HG02798 (cell line): ENCODE measurements around the gene NTM.

Experiments
- ATAC-seq: cut with Tn5 transposase; IDR thresholded peaks from one replicate; pipeline ENCODE4 v1.9.1; 2021; ENCODE audit warnings: mild to moderate bottlenecking; ENCODE audit not compliant: unreplicated experiment, poor library complexity

The NTM gene

DNA sequence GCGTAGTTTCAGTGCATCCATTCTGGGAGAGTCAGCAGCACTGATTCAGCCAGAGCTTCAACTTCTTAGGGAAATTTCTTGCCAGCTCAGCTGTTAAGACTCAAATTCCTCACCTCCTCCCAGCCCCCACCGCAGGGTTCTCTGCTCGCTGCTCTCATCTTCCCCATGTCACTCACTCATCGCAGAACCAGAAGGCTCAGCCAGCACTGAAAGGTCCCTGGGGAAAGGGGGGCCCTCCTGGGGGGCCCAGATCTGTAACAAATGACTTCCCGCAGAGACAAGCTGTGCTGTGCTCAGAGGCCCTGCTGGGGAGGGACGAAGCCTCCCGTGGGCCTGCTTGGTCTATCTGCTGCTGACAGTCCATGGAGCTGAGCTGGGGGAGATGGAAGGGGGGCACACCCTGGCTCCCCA, 220.6 kb downstream of the NTM start:
- no peak for ATAC-seq

GRCh38 chr11:131592152-131592551, 221.7 kb downstream of the NTM start:
- no peak for ATAC-seq

- no peak for ATAC-seq
Measured at GRCh38 chr11:131592734-131593133, 222.3 kb downstream of the NTM start.

DNA sequence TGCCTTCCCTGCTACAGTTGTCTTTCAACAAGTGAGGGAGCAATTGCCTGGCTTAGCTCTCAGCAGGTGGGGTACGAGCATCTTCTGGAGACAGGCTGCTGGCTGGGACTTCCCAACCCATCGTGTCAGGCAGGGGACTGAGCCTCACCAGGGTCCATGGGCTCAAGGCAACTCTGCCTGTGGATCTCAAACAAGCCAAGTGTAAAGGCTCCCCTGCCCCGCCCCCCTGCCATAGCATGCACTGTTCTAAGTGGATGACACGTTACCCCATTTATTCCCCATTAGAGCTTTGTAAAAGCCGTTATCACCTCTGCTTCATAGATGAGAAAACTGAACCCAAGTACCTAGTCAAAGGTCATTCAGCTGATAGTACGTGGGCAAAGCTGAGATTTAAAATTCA, 222.9 kb downstream of the NTM start:
- ATAC-seq: no peak

- no peak for ATAC-seq
Measured at GRCh38 chr11:131595797-131596196, 225.4 kb downstream of the NTM start.

GRCh38 chr11:131597890-131598289, 227.5 kb downstream of the NTM start:
- no peak for ATAC-seq

- ATAC-seq: no peak
Measured at GRCh38 chr11:131598305-131598704, 227.9 kb downstream of the NTM start.

DNA sequence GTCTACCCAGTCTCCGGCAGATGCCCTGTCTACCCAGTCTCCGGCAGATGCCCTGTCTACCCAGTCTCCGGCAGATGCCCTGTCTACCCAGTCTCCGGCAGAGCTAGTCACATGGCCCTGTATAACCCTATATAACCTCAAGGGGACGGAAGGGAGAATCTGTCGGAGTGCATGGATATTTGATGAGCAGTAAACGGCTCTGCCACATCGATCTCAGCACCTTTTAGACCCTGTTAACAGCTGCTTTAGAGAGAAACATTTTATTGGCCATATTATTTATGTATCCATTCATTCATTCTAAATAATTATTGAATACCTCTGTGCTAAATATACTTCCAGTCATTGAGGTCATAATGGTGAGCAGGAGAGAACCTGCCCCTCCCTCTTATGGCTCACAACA, 228.9 kb downstream of the NTM start:
- no peak for ATAC-seq

GRCh38 chr11:131600628-131601027, 230.2 kb downstream of the NTM start:
- no peak for ATAC-seq

DNA sequence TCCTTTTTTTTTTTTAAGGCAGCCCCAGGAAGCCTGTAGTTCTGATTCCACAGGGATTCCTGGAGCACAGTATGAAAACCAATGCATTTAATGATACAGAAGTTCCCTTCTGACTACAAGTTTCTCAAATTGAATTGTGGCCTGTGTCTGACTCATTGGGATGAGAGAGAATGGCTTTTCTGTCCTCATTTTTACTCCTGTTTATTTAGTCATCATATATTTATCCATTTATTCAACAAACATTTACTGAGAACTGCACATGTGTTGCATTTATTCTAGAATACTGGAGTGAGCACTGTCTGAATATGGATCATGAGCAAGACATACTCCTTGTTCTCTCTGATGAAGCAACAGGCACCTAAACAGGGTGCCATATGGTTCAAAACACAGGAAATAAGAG, 231.2 kb downstream of the NTM start:
- ATAC-seq: no peak

DNA sequence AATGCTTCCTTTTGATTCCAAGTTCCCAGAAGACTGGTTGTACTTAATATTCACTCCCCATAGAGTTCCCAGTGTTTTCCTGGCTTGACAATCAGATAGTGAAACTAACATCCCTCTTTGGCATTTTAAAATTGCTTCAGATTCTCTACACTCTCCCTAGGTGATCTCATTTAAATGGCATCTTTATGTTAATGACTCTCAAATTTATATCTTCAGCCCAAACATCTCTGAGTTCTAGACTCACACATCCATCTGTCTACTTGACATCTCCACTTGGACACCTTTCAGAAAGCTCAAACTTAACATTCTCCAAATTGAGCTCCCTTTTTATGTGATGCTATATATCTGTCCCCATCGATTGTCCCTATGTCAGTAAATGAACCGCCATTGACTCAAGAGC, 232.0 kb downstream of the NTM start:
- no peak for ATAC-seq

DNA sequence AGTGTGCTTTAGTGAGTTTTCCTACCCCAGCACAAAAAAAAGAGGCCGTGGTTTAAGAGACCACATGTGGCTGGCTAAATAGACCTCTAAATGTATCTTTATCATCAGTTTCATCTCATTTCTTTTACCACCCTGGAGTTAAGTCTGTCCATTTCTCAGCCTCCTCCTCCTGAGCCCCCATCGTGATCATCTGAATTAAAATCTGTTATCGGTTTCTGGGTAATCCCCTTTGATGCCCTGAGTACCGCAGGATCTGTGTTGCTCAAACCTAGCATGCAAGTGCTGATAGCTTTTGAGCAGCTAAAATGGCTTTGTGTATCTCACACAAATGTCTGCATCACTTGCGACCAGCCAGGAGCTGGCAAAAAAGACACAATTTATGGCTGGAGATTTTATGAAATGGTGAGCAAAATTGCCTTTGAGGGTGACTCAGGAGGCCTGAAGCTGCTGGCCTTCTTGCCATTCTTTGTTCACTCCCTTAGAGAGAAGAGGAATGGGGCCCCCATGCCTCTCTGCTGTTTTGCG, 236.5 kb downstream of the NTM start:
- ATAC-seq: no peak

DNA sequence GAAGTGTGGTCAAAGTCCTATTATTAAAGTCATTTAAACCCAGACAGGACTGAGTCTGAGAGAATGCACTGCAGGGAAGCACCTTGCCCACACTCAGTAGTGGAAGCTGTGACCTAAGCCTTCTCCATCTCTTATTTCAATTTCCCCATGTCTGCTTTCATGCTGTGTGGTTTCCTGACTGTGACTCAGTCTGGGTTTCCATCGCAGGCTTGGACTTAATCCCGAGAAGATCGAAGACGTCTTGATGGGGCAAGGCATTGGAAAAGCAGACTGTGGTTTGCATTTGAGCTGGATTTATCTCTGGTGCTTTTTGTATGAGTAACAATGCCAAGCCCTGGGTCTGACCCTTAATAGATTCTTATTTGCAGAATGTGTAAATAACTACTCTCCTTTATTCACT, 238.9 kb downstream of the NTM start:
- ATAC-seq: no peak

GRCh38 chr11:131609921-131610320, 239.5 kb downstream of the NTM start:
- no peak for ATAC-seq

GRCh38 chr11:131611322-131611721, 240.9 kb downstream of the NTM start:
- ATAC-seq: no peak

GRCh38 chr11:131612533-131612932, 242.1 kb downstream of the NTM start:
- no peak for ATAC-seq

GRCh38 chr11:131614631-131615030, 244.2 kb downstream of the NTM start:
- no peak for ATAC-seq

DNA sequence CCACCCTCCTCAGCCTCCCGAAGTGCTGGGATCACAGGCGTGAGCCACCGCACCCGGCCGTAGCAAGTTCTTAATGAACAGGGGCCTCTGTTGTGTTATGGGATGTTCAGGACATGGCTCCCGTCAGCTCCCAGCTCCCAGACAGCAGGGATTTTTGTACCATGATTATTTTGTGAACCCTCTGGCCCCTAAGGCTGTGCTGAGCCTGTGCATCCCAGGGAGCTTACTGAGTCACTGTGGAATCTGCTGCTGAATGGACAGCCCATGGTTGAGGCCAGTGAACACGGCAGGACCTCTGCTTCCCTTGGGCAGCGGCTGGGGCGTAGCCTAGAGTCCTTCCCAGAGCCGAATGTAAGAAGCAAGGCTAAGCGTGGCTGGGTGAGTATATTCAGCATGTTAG, 245.2 kb downstream of the NTM start:
- ATAC-seq: no peak

- ATAC-seq: no peak
Measured at GRCh38 chr11:131616481-131617140, 246.2 kb downstream of the NTM start.

- no peak for ATAC-seq
Measured at GRCh38 chr11:131618201-131618600, 247.8 kb downstream of the NTM start.

DNA sequence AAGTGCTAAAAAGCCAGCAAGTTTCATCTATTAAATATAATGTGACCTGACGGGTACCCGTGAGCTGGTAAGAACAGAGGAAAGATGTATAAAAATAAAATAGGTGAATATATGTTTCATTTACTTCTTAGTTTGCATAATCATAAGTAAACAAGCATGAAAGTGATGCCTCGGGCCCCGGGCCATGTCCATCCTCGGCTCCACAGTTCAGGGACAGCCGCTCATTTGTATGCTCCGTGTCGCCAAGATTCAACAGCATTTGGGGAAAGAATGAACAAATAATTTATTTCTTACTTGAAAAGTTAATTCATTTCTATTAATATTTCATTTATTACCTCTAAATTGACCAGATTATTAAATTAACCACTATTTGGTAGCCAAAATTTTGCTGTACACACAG, 251.8 kb downstream of the NTM start:
- ATAC-seq: no peak

DNA sequence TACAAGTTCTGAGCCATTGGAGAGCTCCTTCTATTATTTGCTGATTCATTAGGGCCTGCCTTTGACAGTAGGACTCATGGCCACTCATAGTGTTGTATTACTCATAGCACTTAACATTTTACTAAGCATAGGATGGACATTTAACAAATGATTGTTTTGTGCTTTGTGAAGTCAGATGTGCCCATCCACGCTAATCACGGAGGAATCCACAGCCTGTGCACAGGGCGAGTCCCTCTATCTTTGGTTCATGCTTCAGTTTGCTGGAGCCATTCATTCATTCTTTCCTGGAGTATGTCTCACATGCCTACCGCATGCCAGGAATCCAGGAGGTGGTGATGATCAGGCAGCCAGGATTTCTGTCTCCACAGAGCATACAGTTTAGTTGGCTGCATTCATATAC, 254.1 kb downstream of the NTM start:
- no peak for ATAC-seq

DNA sequence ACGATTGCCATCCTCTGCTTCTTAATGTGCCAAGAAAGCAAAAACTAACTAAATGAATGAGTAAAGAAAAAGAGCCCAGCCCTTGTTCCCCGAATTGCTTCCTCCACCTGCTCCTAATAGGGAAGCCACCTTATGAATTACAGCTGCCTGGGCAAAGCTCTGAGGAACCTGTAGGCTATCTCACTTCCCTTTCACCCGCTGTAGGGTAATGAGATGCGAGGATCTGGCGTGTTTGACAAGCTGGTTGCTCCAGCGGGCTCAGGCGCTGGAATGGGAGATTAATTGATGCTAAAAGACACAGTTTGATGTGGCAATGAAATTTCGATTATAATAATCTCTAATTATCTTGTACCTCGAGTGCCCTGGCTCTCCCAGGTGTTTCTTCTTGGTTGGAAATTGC, 256.4 kb downstream of the NTM start:
- ATAC-seq: no peak
